ENCODE data around the gene PTPRT. TPM values are rescaled to one million over a fixed set of nuclear protein-coding genes. Genes with fewer than 3 reads are reported as not detected.

PTPRT gene
- total and polyA plus RNA-seq, 2 of the 4 experiments (the other 2 are of a cell fraction) = not detected

DNA sequence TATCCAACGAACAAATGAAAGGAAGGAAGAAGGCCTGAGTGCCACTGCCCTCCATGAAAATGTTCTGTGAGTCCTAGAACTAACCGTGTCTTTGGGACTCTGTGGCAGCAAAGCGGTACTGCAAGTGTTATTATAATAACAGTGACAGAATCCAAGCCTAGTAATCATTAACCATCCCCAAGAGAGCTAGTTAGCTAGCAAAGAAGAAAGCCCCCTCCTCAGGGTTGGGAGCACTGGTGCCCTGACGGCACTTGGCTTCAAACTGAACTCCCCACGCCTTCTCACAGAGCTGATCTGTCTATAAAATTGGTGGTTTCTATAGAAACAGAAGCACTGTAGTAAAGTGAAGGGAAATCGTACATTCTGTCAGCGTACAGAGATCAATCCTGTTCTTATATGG is 239.8 kb downstream of the PTPRT start:
- Histone ChIP-seq H3K27ac (ENCODE audit: insufficient read depth, low read length) (no peak overlapping the region), H3K9me1 (ENCODE audit: insufficient read depth, low read length) (no peaks in the 10 kb centered on the region), H2AFZ (replicated peaks; ENCODE audit: low read length, poor library complexity) (no peak overlapping the region), H3K4me3 (ENCODE audit: insufficient read depth, low read depth, low read length) (no peak overlapping the region), H2AK9ac (replicated peaks; ENCODE audit: low read depth, low read length, poor library complexity) (no peak overlapping the region), H3K9me3 (ENCODE audit: control insufficient read depth, insufficient read depth, low read length) (peaks cover 37% of the 10 kb centered on the region), H2BK20ac (ENCODE audit: low read depth, low read length) (no peak overlapping the region), H3K36me3 (ENCODE audit: control insufficient read depth, insufficient read depth, low read length) (no peaks in the 10 kb centered on the region), H2BK5ac (ENCODE audit: low read depth, low read length, poor library complexity, severe bottlenecking) (no peak overlapping the region), H2AK5ac (ENCODE audit: low read depth, low read length) (no peak overlapping the region), H3K18ac (ENCODE audit: low read depth, low read length) (no peak overlapping the region), H3K27me3 (ENCODE audit: control insufficient read depth, insufficient read depth, low read length) (no peaks in the 10 kb centered on the region), H4K8ac (ENCODE audit: low read depth in 2 of 2, low read length in 2 of 2) (no peak overlapping the region), H3K9ac (ENCODE audit: low read depth, low read length) (no peak overlapping the region), H3K4me2 (ENCODE audit: low read depth, low read length) (no peak overlapping the region), H3K56ac (ENCODE audit: extremely low read depth, insufficient read depth, low read length) (no peak overlapping the region), H3K79me1 (ENCODE audit: low read depth in 1 of 2, low read length in 2 of 2) (no peaks in the 10 kb centered on the region), H3K4me1 (ENCODE audit: control insufficient read depth, insufficient read depth, low read length) (no peaks in the 10 kb centered on the region), H4K91ac (ENCODE audit: insufficient read depth, low read depth, low read length) (no peak overlapping the region), H3K14ac (replicated peaks; ENCODE audit: low read depth, low read length) (no peak overlapping the region), H2BK15ac (ENCODE audit: low read depth, low read length) (no peak overlapping the region), H3K4ac (ENCODE audit: low read depth, low read length) (no peak overlapping the region), H3K23ac (ENCODE audit: low read depth, low read length) (no peak overlapping the region), H4K20me1 (ENCODE audit: insufficient read depth, low read length) (no peaks in the 10 kb centered on the region), H4K5ac (ENCODE audit: low read depth, low read length) (no peak overlapping the region), H2BK120ac (ENCODE audit: low read depth, low read length) (no peak overlapping the region)
- TF ChIP-seq RFX5 (IDR thresholded peaks at IDR 0.05; ENCODE audit: low read depth, low read length) (no peak), CEBPB (IDR thresholded peaks at IDR 0.05; ENCODE audit: low read depth, low read length) (no peak), MAZ (IDR thresholded peaks at IDR 0.05; ENCODE audit: borderline replicate concordance, low read depth, low read length) (no peak), FOS (IDR thresholded peaks at IDR 0.05; ENCODE audit: low read depth, low read length) (no peak), POLR2A (IDR thresholded peaks at IDR 0.05; ENCODE audit: low read depth, low read length) (no peak), CHD1 (IDR thresholded peaks at IDR 0.05; ENCODE audit: low read depth, low read length) (no peak), MAFK (IDR thresholded peaks at IDR 0.05; ENCODE audit: low read depth, low read length) (no peak), RAD21 (IDR thresholded peaks at IDR 0.05; ENCODE audit: low read length) (no peak), MXI1 (IDR thresholded peaks at IDR 0.05; ENCODE audit: borderline replicate concordance, low read depth, low read length) (no peak)
- TF ChIP-seq, protein P1, sequence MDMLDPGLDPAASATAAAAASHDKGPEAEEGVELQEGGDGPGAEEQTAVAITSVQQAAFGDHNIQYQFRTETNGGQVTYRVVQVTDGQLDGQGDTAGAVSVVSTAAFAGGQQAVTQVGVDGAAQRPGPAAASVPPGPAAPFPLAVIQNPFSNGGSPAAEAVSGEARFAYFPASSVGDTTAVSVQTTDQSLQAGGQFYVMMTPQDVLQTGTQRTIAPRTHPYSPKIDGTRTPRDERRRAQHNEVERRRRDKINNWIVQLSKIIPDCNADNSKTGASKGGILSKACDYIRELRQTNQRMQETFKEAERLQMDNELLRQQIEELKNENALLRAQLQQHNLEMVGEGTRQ (IDR thresholded peaks at IDR 0.05; ENCODE audit: low read depth, low read length) = no peak
- POLR2A ChIA-PET (ENCODE audit: unreplicated experiment) = no interaction called here
- dilution Hi-C loops (cut with HindIII; ENCODE audit: low sequenced_read_pairs, unreplicated experiment) (no loop called here), in situ Hi-C loops (cut with MboI; ENCODE audit: low sequenced_read_pairs) (no loop called here), intact Hi-C loops (cut with micrococcal nuclease) (no loop called here)
- CTCF ChIA-PET = no interaction called here
- no CpG with 5 or more reads among the region's 7 CpGs for WGBS, 2 experiments (ENCODE audit: extremely low coverage in 2 of 2, insufficient read length in 1 of 2)
- no TSS peak for BruUV-seq (replicated peaks)
- ATAC-seq (ENCODE audit: low read depth) (no peak), DNase-seq (no peak)

Measured in IMR-90 (cell line).